ENCODE data around the gene RNLS.

- TF ChIP-seq CTCF (IDR thresholded peaks at IDR 0.05) (no peak), POLR2A (IDR thresholded peaks at IDR 0.05) (no peak)
Observed at GRCh38 chr10:88395677-88396076, 187.4 kb downstream of the RNLS start.

Measured in testis (tissue), 2 donors.